Measurements from ENCODE around the gene FMO2. TPM values are rescaled to one million over a fixed set of nuclear protein-coding genes. Genes with fewer than 3 reads are reported as not detected.

FMO2 gene
- polyA plus RNA-seq, 1 donor (not counting 4 experiments of a cell fraction or from before 2014, with no cell fraction given), result 0.05 TPM

DNA sequence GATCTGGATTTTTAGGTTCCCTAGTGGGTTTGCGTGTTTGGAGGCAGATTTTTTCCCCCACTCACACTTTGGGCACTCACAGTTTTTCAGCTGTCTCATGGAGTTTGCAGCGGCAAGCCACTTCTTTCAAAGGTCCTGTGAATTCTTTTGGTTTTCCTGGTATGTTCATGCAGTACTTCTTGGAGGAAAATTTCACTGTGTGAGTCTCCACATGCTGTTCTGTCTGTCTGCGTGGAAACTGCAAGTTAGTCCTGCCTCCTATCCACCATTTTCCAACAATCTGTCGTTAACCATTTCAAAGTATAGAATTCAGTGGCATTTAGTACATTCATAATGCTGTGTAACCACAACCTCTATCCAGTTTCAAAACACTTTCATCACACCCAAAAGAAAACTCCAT is 62.4 kb downstream of the FMO2 start:
- FAIRE-seq, result no peak
- dilution Hi-C loops (cut with MboI; ENCODE audit: extremely low pct_ligation_motif_present, low sequenced_read_pairs), result no loop called here
- Histone ChIP-seq H3K79me2 (ENCODE audit: control insufficient read depth, insufficient read depth, low read length) (no peaks in the 10 kb centered on the region), H3K9me1 (ENCODE audit: control insufficient read depth, extremely low read depth, insufficient read depth, low read length) (no peaks in the 10 kb centered on the region), H2AFZ (ENCODE audit: control insufficient read depth, low read length) (no peak overlapping the region), H3K36me3 (ENCODE audit: control insufficient read depth in 2 of 2, extremely low read depth in 1 of 2, insufficient read depth in 2 of 2, low read length in 2 of 2) (no peaks in the 10 kb centered on the region), H3K27ac (ENCODE audit: control insufficient read depth, insufficient read depth, low read length) (no peak overlapping the region), H3K9me3 (ENCODE audit: control insufficient read depth, low read depth, low read length) (no peaks in the 10 kb centered on the region), H3K27me3 (ENCODE audit: control insufficient read depth, extremely low read depth, insufficient read depth, low read length) (no peaks in the 10 kb centered on the region), H3K4me1 (ENCODE audit: control insufficient read depth, extremely low read depth, insufficient read depth, low read length) (peaks cover 12% of the 10 kb centered on the region), H3K9ac (ENCODE audit: control insufficient read depth, extremely low read depth, insufficient read depth, low read length) (no peak overlapping the region), H3K4me3 (ENCODE audit: control insufficient read depth in 2 of 3, extremely low read depth in 1 of 3, insufficient read depth in 2 of 3, low read depth in 1 of 3, low read length in 3 of 3) (no peak overlapping the region), H4K20me1 (ENCODE audit: control insufficient read depth, extremely low read depth, insufficient read depth, low read length) (no peaks in the 10 kb centered on the region), H3K4me2 (ENCODE audit: control insufficient read depth, extremely low read depth, insufficient read depth, low read depth, low read length) (no peak overlapping the region)
- TF ChIP-seq EZH2 (IDR thresholded peaks at IDR 0.05; ENCODE audit: low read length), result no peak
- TF ChIP-seq, protein P1, sequence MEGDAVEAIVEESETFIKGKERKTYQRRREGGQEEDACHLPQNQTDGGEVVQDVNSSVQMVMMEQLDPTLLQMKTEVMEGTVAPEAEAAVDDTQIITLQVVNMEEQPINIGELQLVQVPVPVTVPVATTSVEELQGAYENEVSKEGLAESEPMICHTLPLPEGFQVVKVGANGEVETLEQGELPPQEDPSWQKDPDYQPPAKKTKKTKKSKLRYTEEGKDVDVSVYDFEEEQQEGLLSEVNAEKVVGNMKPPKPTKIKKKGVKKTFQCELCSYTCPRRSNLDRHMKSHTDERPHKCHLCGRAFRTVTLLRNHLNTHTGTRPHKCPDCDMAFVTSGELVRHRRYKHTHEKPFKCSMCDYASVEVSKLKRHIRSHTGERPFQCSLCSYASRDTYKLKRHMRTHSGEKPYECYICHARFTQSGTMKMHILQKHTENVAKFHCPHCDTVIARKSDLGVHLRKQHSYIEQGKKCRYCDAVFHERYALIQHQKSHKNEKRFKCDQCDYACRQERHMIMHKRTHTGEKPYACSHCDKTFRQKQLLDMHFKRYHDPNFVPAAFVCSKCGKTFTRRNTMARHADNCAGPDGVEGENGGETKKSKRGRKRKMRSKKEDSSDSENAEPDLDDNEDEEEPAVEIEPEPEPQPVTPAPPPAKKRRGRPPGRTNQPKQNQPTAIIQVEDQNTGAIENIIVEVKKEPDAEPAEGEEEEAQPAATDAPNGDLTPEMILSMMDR (optimal IDR thresholded peaks at IDR 0.05 in 1 of 3, IDR thresholded peaks at IDR 0.05 in 1 of 3, conservative IDR thresholded peaks at IDR 0.05 in 1 of 3; ENCODE audit: extremely low read depth in 1 of 3, insufficient read depth in 2 of 3, low read length in 3 of 3), result no peak
- no peak for DNase-seq (ENCODE audit: low read depth, low spot score)

DNA sequence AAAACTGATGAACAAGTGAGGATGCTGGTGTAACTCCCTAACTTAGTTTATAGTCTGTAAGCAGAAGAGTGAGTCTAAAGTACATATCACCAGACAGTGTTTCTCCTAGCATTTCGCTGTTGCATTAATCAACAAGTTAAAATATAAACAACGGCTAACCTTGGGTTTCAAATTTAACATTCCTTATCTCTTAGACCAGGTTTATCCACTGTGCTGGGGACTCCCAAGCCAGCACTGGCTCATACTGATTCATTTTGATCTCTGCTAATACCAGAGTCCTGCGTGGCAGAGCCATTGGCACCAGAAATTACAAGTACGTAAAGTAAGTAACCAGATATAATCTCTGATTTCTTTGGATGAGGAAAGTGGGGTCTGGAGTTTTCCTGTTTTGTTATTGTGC is 63.2 kb downstream of the FMO2 start, which contains the start of gene FMO1:
TSS of gene FMO1 (plus strand) at position 193 of the 400 bp plus-strand sequence. CDS start 9,594 bp downstream, outside the sequence.
- DNase-seq (ENCODE audit: low read depth, low spot score) (no peak), FAIRE-seq (no peak)
- Histone ChIP-seq H3K9me1 (ENCODE audit: control insufficient read depth, extremely low read depth, insufficient read depth, low read length) (no peaks in the 10 kb centered on the region), H3K27me3 (ENCODE audit: control insufficient read depth, extremely low read depth, insufficient read depth, low read length) (no peaks in the 10 kb centered on the region), H3K27ac (ENCODE audit: control insufficient read depth, insufficient read depth, low read length) (no peak within 1 kb of the TSS), H2AFZ (ENCODE audit: control insufficient read depth, low read length) (no peak within 1 kb of the TSS), H3K4me2 (ENCODE audit: control insufficient read depth, extremely low read depth, insufficient read depth, low read depth, low read length) (no peak within 1 kb of the TSS), H4K20me1 (ENCODE audit: control insufficient read depth, extremely low read depth, insufficient read depth, low read length) (no peaks in the 10 kb centered on the region), H3K9ac (ENCODE audit: control insufficient read depth, extremely low read depth, insufficient read depth, low read length) (no peak within 1 kb of the TSS), H3K4me3 (ENCODE audit: control insufficient read depth in 2 of 3, extremely low read depth in 1 of 3, insufficient read depth in 2 of 3, low read depth in 1 of 3, low read length in 3 of 3) (no peak within 1 kb of the TSS), H3K9me3 (ENCODE audit: control insufficient read depth, low read depth, low read length) (no peaks in the 10 kb centered on the region), H3K4me1 (ENCODE audit: control insufficient read depth, extremely low read depth, insufficient read depth, low read length) (peaks cover 12% of the 10 kb centered on the region), H3K36me3 (ENCODE audit: control insufficient read depth in 2 of 2, extremely low read depth in 1 of 2, insufficient read depth in 2 of 2, low read length in 2 of 2) (no peaks in the 10 kb centered on the region), H3K79me2 (ENCODE audit: control insufficient read depth, insufficient read depth, low read length) (no peaks in the 10 kb centered on the region)
- dilution Hi-C loops (cut with MboI; ENCODE audit: extremely low pct_ligation_motif_present, low sequenced_read_pairs), result no loop called here
- TF ChIP-seq, protein P1 (optimal IDR thresholded peaks at IDR 0.05 in 1 of 3, IDR thresholded peaks at IDR 0.05 in 1 of 3, conservative IDR thresholded peaks at IDR 0.05 in 1 of 3; ENCODE audit: extremely low read depth in 1 of 3, insufficient read depth in 2 of 3, low read length in 3 of 3), result no peak
- TF ChIP-seq EZH2 (IDR thresholded peaks at IDR 0.05; ENCODE audit: low read length), result no peak
